IMR-90 (cell line): ENCODE measurements around the gene FRY. TPM values are rescaled to one million over a fixed set of nuclear protein-coding genes. Genes with fewer than 3 reads are reported as not detected.

Source experiments
- ATAC-seq: fragments of 200-7000 bp; cut with Tn5 transposase; 2 replicates; pipeline ENCODE4 v1.9.1; 2020; ENCODE audit warnings: low read depth, mild to moderate bottlenecking, moderate library complexity
- BruUV-seq: library from RNA; stranded (reverse); fragments of 400-500 nt; replicated peaks from 2 replicates; lab custom pipeline; 2021; lab: Mats Ljungman, UMichigan
- CTCF ChIA-PET: fragments of 300-600 bp; formaldehyde crosslinking; extraction: SDS; loops from one replicate; lab custom pipeline; 2021; ENCODE audit warnings: antibody characterized with exemption; lab: Yijun Ruan, JAX
- POLR2A ChIA-PET: fragments of 300-600 bp; sonication (Branson Sonifier 250); formaldehyde crosslinking; loops from one replicate; lab custom pipeline; 2022; ENCODE audit warnings: antibody characterized with exemption; ENCODE audit not compliant: unreplicated experiment; lab: Charles Lee
- DNase-seq: peaks from one replicate; pipeline ENCODE4 v3.0.0; 2013
- H2AFZ ChIP-seq: replicated peaks from 2 replicates; pipeline ENCODE3; 2013; ENCODE audit warnings: low read length, mild to moderate bottlenecking; ENCODE audit not compliant: poor library complexity
- H2AK5ac ChIP-seq: 2 replicates; pipeline ENCODE4 v1.6.1; 2013; ENCODE audit warnings: low read depth, low read length, inconsistent platforms
- H2AK9ac ChIP-seq: replicated peaks from 2 replicates; pipeline ENCODE3; 2013; ENCODE audit warnings: mild to moderate bottlenecking, low read depth, low read length, moderate library complexity; ENCODE audit not compliant: poor library complexity
- H2BK120ac ChIP-seq: 2 replicates; pipeline ENCODE4 v1.6.1; 2013; ENCODE audit warnings: low read depth, low read length, inconsistent platforms
- H2BK15ac ChIP-seq: 3 replicates; pipeline ENCODE4 v1.6.1; 2013; ENCODE audit warnings: low read depth, low read length, inconsistent platforms
- H2BK20ac ChIP-seq: 2 replicates; pipeline ENCODE4 v1.6.1; 2013; ENCODE audit warnings: low read depth, mild to moderate bottlenecking, inconsistent platforms, low read length, moderate library complexity
- H2BK5ac ChIP-seq: 2 replicates; pipeline ENCODE4 v1.6.1; 2013; ENCODE audit warnings: mild to moderate bottlenecking, low read depth, low read length, inconsistent platforms; ENCODE audit not compliant: poor library complexity, severe bottlenecking
- H3K14ac ChIP-seq: replicated peaks from 2 replicates; pipeline ENCODE4 v1.6.1; 2013; ENCODE audit warnings: low read depth, low read length, inconsistent platforms
- H3K18ac ChIP-seq: 2 replicates; pipeline ENCODE4 v1.6.1; 2013; ENCODE audit warnings: low read depth, low read length, control low read depth
- H3K23ac ChIP-seq: 2 replicates; pipeline ENCODE4 v1.6.1; 2013; ENCODE audit warnings: low read depth, low read length, inconsistent platforms
- H3K27ac ChIP-seq: 2 replicates; pipeline ENCODE4 v1.5.1; 2013; ENCODE audit warnings: mild to moderate bottlenecking, control low read depth, low read length; ENCODE audit not compliant: insufficient read depth
- H3K27me3 ChIP-seq: 2 replicates; pipeline ENCODE4 v1.6.1; 2013; ENCODE audit warnings: low read length; ENCODE audit not compliant: control insufficient read depth, insufficient read depth
- H3K36me3 ChIP-seq: 2 replicates; pipeline ENCODE4 v1.6.1; 2013; ENCODE audit warnings: low read length, mixed read lengths; ENCODE audit not compliant: control insufficient read depth, insufficient read depth
- H3K4ac ChIP-seq: 2 replicates; pipeline ENCODE4 v1.6.1; 2013; ENCODE audit warnings: low read depth, low read length, inconsistent platforms
- H3K4me1 ChIP-seq: 2 replicates; pipeline ENCODE4 v1.6.1; 2013; ENCODE audit warnings: low read length, mixed read lengths; ENCODE audit not compliant: control insufficient read depth, insufficient read depth
- H3K4me2 ChIP-seq: 2 replicates; pipeline ENCODE4 v1.6.1; 2013; ENCODE audit warnings: low read depth, mild to moderate bottlenecking, control low read depth, low read length, moderate library complexity
- H3K4me3 ChIP-seq: 2 replicates; pipeline ENCODE4 v1.5.1; 2013; ENCODE audit warnings: low read depth, mild to moderate bottlenecking, control low read depth, low read length, moderate library complexity; ENCODE audit not compliant: insufficient read depth
- H3K56ac ChIP-seq: 2 replicates; pipeline ENCODE4 v1.6.1; 2013; ENCODE audit warnings: low read length, inconsistent platforms; ENCODE audit not compliant: insufficient read depth; ENCODE audit errors: extremely low read depth
- H3K79me1 ChIP-seq, 2 experiments: 2 replicates each; pipeline ENCODE4 v1.6.1; 2013; ENCODE audit warnings: low read length in 2 of 2, inconsistent platforms in 1 of 2, low read depth in 1 of 2
- H3K9ac ChIP-seq: 2 replicates; pipeline ENCODE4 v1.6.1; 2013; ENCODE audit warnings: low read depth, low read length, control low read depth
- H3K9me1 ChIP-seq: 2 replicates; pipeline ENCODE4 v1.6.1; 2013; ENCODE audit warnings: low read length, inconsistent platforms; ENCODE audit not compliant: insufficient read depth
- H3K9me3 ChIP-seq: 2 replicates; pipeline ENCODE4 v1.6.1; 2013; ENCODE audit warnings: low read length; ENCODE audit not compliant: control insufficient read depth, insufficient read depth
- H4K20me1 ChIP-seq: 2 replicates; pipeline ENCODE4 v1.6.1; 2013; ENCODE audit warnings: low read length, inconsistent platforms; ENCODE audit not compliant: insufficient read depth
- H4K5ac ChIP-seq: 2 replicates; pipeline ENCODE4 v1.6.1; 2013; ENCODE audit warnings: mild to moderate bottlenecking, low read depth, low read length, control low read depth
- H4K8ac ChIP-seq, 2 experiments: 2 replicates each; pipeline ENCODE4 v1.6.1; 2013; ENCODE audit warnings: low read depth in 2 of 2, low read length in 2 of 2, control low read depth in 1 of 2, inconsistent platforms in 1 of 2
- H4K91ac ChIP-seq: 2 replicates; pipeline ENCODE4 v1.6.1; 2013; ENCODE audit warnings: low read depth, low read length, inconsistent platforms; ENCODE audit not compliant: insufficient read depth
- BHLHE40 ChIP-seq: fragments of 150-350 bp; IDR thresholded peaks from 2 replicates; pipeline ENCODE4 v1.6.1; 2016; ENCODE audit warnings: mild to moderate bottlenecking, low read depth, low read length
- CEBPB ChIP-seq: IDR thresholded peaks from 2 replicates; pipeline ENCODE4 v1.6.1; 2012; ENCODE audit warnings: low read depth, low read length, improper control_type of control experiment
- CHD1 ChIP-seq: IDR thresholded peaks from 2 replicates; pipeline ENCODE4 v1.6.1; 2012; ENCODE audit warnings: low read depth, low read length, improper control_type of control experiment
- MAFK ChIP-seq: IDR thresholded peaks from 2 replicates; pipeline ENCODE4 v1.6.1; 2012; ENCODE audit warnings: low read depth, low read length, improper control_type of control experiment
- MAZ ChIP-seq: IDR thresholded peaks from 2 replicates; pipeline ENCODE4 v1.6.1; 2012; ENCODE audit warnings: low read depth, mild to moderate bottlenecking, low read length, improper control_type of control experiment, moderate library complexity, borderline replicate concordance
- MXI1 ChIP-seq: IDR thresholded peaks from 2 replicates; pipeline ENCODE4 v1.6.1; 2012; ENCODE audit warnings: low read depth, mild to moderate bottlenecking, low read length, moderate library complexity, borderline replicate concordance
- NFE2L2 ChIP-seq: fragments of 150-350 bp; IDR thresholded peaks from 2 replicates; pipeline ENCODE4 v1.6.1; 2016; ENCODE audit warnings: low read depth, mild to moderate bottlenecking, low read length
- POLR2A ChIP-seq: IDR thresholded peaks from 2 replicates; pipeline ENCODE4 v1.6.1; 2012; ENCODE audit warnings: mild to moderate bottlenecking, low read depth, low read length
- RAD21 ChIP-seq: IDR thresholded peaks from 2 replicates; pipeline ENCODE4 v1.6.1; 2012; ENCODE audit warnings: low read length, improper control_type of control experiment
- RCOR1 ChIP-seq: IDR thresholded peaks from 2 replicates; pipeline ENCODE4 v1.6.1; 2012; ENCODE audit warnings: mild to moderate bottlenecking, low read length, improper control_type of control experiment; ENCODE audit not compliant: insufficient replicate concordance
- RFX5 ChIP-seq: IDR thresholded peaks from 2 replicates; pipeline ENCODE4 v1.8.0; 2012; ENCODE audit warnings: low read depth, mild to moderate bottlenecking, low read length, moderate library complexity
- SMC3 ChIP-seq: fragments of 150-350 bp; IDR thresholded peaks from 2 replicates; pipeline ENCODE4 v1.6.1; 2016; ENCODE audit warnings: low read depth, mild to moderate bottlenecking, antibody characterized with exemption, low read length, moderate library complexity
- WGBS, 2 experiments: methylation state at CpG; one replicate each; pipeline versions ENCODE4 v1.1.5 to v1.1.7; 2013; ENCODE audit warnings: missing lambda C conversion rate in 2 of 2; ENCODE audit not compliant: insufficient read length in 1 of 2; ENCODE audit errors: extremely low coverage in 2 of 2; 5-methylcytosine and 5-hydroxymethylcytosine counted together
- dilution Hi-C: fragments of 300-500 bp; cut with HindIII; formaldehyde crosslinking; loops from one replicate; pipeline ENCODE4 v1.14.3; 2018; ENCODE audit warnings: low sequenced_read_pairs; ENCODE audit not compliant: unreplicated experiment
- in situ Hi-C: fragments of 300-500 bp; cut with MboI; formaldehyde crosslinking; loops from 3 replicates; pipeline ENCODE4 v1.14.3; 2019; ENCODE audit warnings: low sequenced_read_pairs, inconsistent platforms, mixed read lengths
- intact Hi-C: fragments of 100-400 bp; cut with micrococcal nuclease; formaldehyde crosslinking; loops from 2 replicates; pipeline ENCODE4 v1.10.0; 2022
- polyA plus RNA-seq, 3 experiments: library from polyadenylated mRNA; depleted of rRNA; stranded (reverse); fragments of >200 nt; gene quantifications; 2 replicates each; pipeline ENCODE4 v1.2.3, GENCODE V29; 2012; ENCODE audit warnings: low replicate concordance in 1 of 3
- total RNA-seq: library from RNA; depleted of rRNA; stranded (reverse); fragments of >200 nt; gene quantifications from 2 replicates; pipeline ENCODE4 v1.2.3, GENCODE V29; 2012
- TF ChIP-seq, protein P1 (sequence below): fragments of 150-350 bp; IDR thresholded peaks from 2 replicates; pipeline ENCODE4 v1.6.1; 2016; ENCODE audit warnings: low read depth, mild to moderate bottlenecking, low read length, moderate library complexity, borderline replicate concordance
- TF ChIP-seq, protein P2 (sequence below): fragments of 150-350 bp; IDR thresholded peaks from 2 replicates; pipeline ENCODE4 v1.6.1; 2017; ENCODE audit warnings: mild to moderate bottlenecking, antibody characterized with exemption, low read length, low read depth

FRY gene
- total and polyA plus RNA-seq, 2 of the 4 experiments (the other 2 are of a cell fraction): 3.0 to 4.8 TPM

DNA sequence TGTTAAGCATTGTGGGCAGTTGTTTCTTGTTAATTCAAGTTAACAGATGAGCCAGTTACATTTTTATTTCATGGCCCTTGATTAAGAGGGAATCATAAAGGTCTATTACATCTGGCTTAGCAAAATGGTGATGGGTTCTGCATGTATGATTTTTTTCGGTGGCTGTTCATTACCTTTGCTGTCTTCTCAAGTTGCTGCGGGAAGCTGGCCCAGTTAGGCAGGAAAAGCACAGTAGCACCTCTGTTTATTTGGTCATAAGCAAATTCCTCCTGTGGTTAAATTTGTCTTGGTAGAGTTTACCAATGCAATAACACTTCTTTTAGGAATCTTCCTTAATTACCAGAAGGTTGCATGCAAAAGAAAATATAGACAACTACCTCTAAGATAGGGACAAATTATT lies 104.5 kb downstream of the FRY start:
- Histone ChIP-seq H4K8ac (peak overlapping the region in 1 of 2 experiments; percentile 16; a peak in 1 of 4 replicates), H3K23ac (no peak overlapping the region), H3K9ac (no peak overlapping the region), H3K14ac (0 out of 2 replicates have a peak overlapping the region, but pooled peaks have one; percentile 14), H4K20me1 (no peaks in the 10 kb centered on the region), H2BK120ac (peak overlapping the region; percentile 21; the same call in 1 of the 2 replicates), H3K9me1 (peaks cover 10% of the 10 kb centered on the region), H4K91ac (no peak overlapping the region), H3K4ac (peak overlapping the region; percentile 7; the same call in 1 of the 2 replicates), H2AFZ (no peak overlapping the region), H3K27me3 (no peaks in the 10 kb centered on the region), H2BK15ac (no peak overlapping the region), H2BK5ac (peak overlapping the region; percentile 46), H3K4me2 (no peak overlapping the region), H3K9me3 (no peaks in the 10 kb centered on the region), H2BK20ac (0 out of 2 replicates have a peak overlapping the region, but pooled peaks have one; percentile 12), H3K56ac (peak overlapping the region; percentile 21; the same call in 1 of the 2 replicates), H4K5ac (no peak overlapping the region), H3K18ac (no peak overlapping the region), H2AK9ac (no peak overlapping the region), H3K36me3 (peaks cover 2% of the 10 kb centered on the region; the same call in 1 of the 2 replicates), H3K27ac (no peak overlapping the region), H3K4me1 (peaks cover 12% of the 10 kb centered on the region), H3K4me3 (no peak overlapping the region), H3K79me1 (no peaks in the 10 kb centered on the region), H2AK5ac (peak overlapping the region; percentile 38; the same call in 1 of the 2 replicates)
- in situ Hi-C loops (no loop called here), dilution Hi-C loops (no loop called here), intact Hi-C loops (loop anchor here (5.0 to 10.0 kb wide), 2 partner anchors 104 to 221 kb away; partner anchors contain the start of gene FRY)
- BruUV-seq: no TSS peak
- CTCF ChIA-PET: interaction anchor here (2.4 kb wide), 1 partner anchor 226 kb away, joined by 6 read pairs; no protein-coding TSS in a partner anchor
- no peak for TF ChIP-seq RAD21
- no peak for TF ChIP-seq POLR2A
- TF ChIP-seq SMC3: no peak
- no peak for TF ChIP-seq MAFK
- TF ChIP-seq MXI1: no peak
- no peak for TF ChIP-seq CHD1
- TF ChIP-seq CEBPB: no peak
- TF ChIP-seq, protein P1, sequence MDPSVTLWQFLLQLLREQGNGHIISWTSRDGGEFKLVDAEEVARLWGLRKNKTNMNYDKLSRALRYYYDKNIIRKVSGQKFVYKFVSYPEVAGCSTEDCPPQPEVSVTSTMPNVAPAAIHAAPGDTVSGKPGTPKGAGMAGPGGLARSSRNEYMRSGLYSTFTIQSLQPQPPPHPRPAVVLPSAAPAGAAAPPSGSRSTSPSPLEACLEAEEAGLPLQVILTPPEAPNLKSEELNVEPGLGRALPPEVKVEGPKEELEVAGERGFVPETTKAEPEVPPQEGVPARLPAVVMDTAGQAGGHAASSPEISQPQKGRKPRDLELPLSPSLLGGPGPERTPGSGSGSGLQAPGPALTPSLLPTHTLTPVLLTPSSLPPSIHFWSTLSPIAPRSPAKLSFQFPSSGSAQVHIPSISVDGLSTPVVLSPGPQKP: no peak
- TF ChIP-seq NFE2L2: no peak
- TF ChIP-seq BHLHE40: no peak
- TF ChIP-seq RFX5: no peak
- no peak for TF ChIP-seq RCOR1
- no peak for TF ChIP-seq MAZ
- TF ChIP-seq, protein P2, sequence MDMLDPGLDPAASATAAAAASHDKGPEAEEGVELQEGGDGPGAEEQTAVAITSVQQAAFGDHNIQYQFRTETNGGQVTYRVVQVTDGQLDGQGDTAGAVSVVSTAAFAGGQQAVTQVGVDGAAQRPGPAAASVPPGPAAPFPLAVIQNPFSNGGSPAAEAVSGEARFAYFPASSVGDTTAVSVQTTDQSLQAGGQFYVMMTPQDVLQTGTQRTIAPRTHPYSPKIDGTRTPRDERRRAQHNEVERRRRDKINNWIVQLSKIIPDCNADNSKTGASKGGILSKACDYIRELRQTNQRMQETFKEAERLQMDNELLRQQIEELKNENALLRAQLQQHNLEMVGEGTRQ: no peak
- DNase-seq: no peak
- no CpG with 5 or more reads among the region's 2 CpGs for WGBS, 2 experiments
- POLR2A ChIA-PET: no interaction called here
- no peak; the same call in 1 of the 2 replicates for ATAC-seq
